Bronchial epithelial cell (primary cell): ENCODE measurements around the gene MPST. TPM values are rescaled to one million over a fixed set of nuclear protein-coding genes. Genes with fewer than 3 reads are reported as not detected.

ENCODE experiments used
- DNase-seq: peaks from one replicate; pipeline ENCODE4 v3.0.0-alpha.2; 2010; ENCODE audit warnings: low read depth
- FAIRE-seq: peaks from 2 replicates; lab custom pipeline; 2011; peaks lifted over from hg19 to GRCh38; lab: Jason Lieb, UNC
- H3K27me3 ChIP-seq: 2 replicates; pipeline ENCODE4 v1.5.1; 2011; ENCODE audit warnings: low read length; ENCODE audit not compliant: control insufficient read depth, insufficient read depth
- H3K36me3 ChIP-seq: 2 replicates; pipeline ENCODE4 v1.5.1; 2011; ENCODE audit warnings: low read length; ENCODE audit not compliant: control insufficient read depth, insufficient read depth
- H3K4me3 ChIP-seq: 2 replicates; pipeline ENCODE4 v1.5.1; 2011; ENCODE audit warnings: mild to moderate bottlenecking, low read depth, low read length, control low read depth
- CTCF ChIP-seq: IDR thresholded peaks from 2 replicates; pipeline ENCODE4 v1.5.1; 2011; ENCODE audit warnings: mild to moderate bottlenecking, moderate library complexity, low read length, control low read depth, inconsistent platforms; ENCODE audit not compliant: insufficient read depth, severe bottlenecking
- total RNA-seq: library from RNA; depleted of rRNA; stranded (reverse); fragments of >200 nt; gene quantifications from 2 replicates; pipeline ENCODE4 v1.2.1, GENCODE V29; 2014

Gene MPST
- total RNA-seq, 1 donor from 2014 or later, result 121 TPM

- peak; percentile 93 for TF ChIP-seq CTCF
- FAIRE-seq (peak; percentile 28), DNase-seq (peak; percentile 39)
Observed at GRCh38 chr22:37021710-37022482, 2.4 kb downstream of the MPST start.

GRCh38 chr22:37022483-37023337, 3.2 kb downstream of the MPST start:
- DNase-seq (no peak), FAIRE-seq (no peak)
- peaks cover 26% of the 10 kb centered on the region for H3K36me3 ChIP-seq
- H3K27me3 ChIP-seq, result no peaks in the 10 kb centered on the region
- no peak overlapping the region for H3K4me3 ChIP-seq
- TF ChIP-seq CTCF, result no peak

More at GRCh38 chr22:37021710-37022482, 2.4 kb downstream of the MPST start:
- Histone ChIP-seq H3K27me3 (no peaks in the 10 kb centered on the region), H3K4me3 (no peak overlapping the region), H3K36me3 (peaks cover 27% of the 10 kb centered on the region)

- Histone ChIP-seq H3K27me3 (no peaks in the 10 kb centered on the region), H3K36me3 (peaks cover 25% of the 10 kb centered on the region), H3K4me3 (no peak overlapping the region)
- DNase-seq (no peak), FAIRE-seq (no peak)
- no peak for TF ChIP-seq CTCF
Observed at GRCh38 chr22:37023743-37024338, 4.3 kb downstream of the MPST start.

GRCh38 chr22:37024339-37025157, 5.0 kb downstream of the MPST start:
- no peak for TF ChIP-seq CTCF
- Histone ChIP-seq H3K4me3 (no peak overlapping the region), H3K36me3 (peaks cover 25% of the 10 kb centered on the region), H3K27me3 (no peaks in the 10 kb centered on the region)
- no peak for FAIRE-seq
- DNase-seq, result no peak

- Histone ChIP-seq H3K27me3 (no peaks in the 10 kb centered on the region), H3K4me3 (no peak overlapping the region), H3K36me3 (peaks cover 25% of the 10 kb centered on the region)
- DNase-seq (no peak), FAIRE-seq (no peak)
- no peak for TF ChIP-seq CTCF
Observed at GRCh38 chr22:37025500-37026070, 6.0 kb downstream of the MPST start.
